Calu3 (cell line): ENCODE data around the gene C1QC. TPM values are rescaled to one million over a fixed set of nuclear protein-coding genes. Genes with fewer than 3 reads are reported as not detected.

Experiments
- BruUV-seq: library from RNA; stranded (reverse); fragments of 400-500 nt; replicated peaks from 2 replicates; lab custom pipeline; 2021; lab: Mats Ljungman, UMichigan
- CTCF ChIA-PET: fragments of 300-600 bp; sonication (Branson Sonifier 250); formaldehyde crosslinking; loops from one replicate; lab custom pipeline; 2022; ENCODE audit warnings: antibody characterized with exemption; lab: Charles Lee
- DNase-seq: peaks from one replicate; pipeline ENCODE4 v3.0.0; 2022
- H3K27ac Mint-ChIP-seq: one replicate; pipeline ENCODE4 v1.8.0; 2022; ENCODE audit warnings: mixed read lengths; ENCODE audit not compliant: unreplicated experiment
- H3K27me3 Mint-ChIP-seq: one replicate; pipeline ENCODE4 v1.8.0; 2022; ENCODE audit warnings: mixed read lengths; ENCODE audit not compliant: unreplicated experiment
- H3K36me3 Mint-ChIP-seq: one replicate; pipeline ENCODE4 v1.8.0; 2022; ENCODE audit warnings: mild to moderate bottlenecking, moderate library complexity, mixed read lengths; ENCODE audit not compliant: insufficient read depth, unreplicated experiment
- H3K4me1 Mint-ChIP-seq: one replicate; pipeline ENCODE4 v1.8.0; 2022; ENCODE audit warnings: mild to moderate bottlenecking, low read depth, mixed read lengths; ENCODE audit not compliant: unreplicated experiment
- H3K4me3 Mint-ChIP-seq: one replicate; pipeline ENCODE4 v1.8.0; 2022; ENCODE audit warnings: mild to moderate bottlenecking, low read depth, moderate library complexity, mixed read lengths; ENCODE audit not compliant: unreplicated experiment
- H3K9me3 Mint-ChIP-seq: one replicate; pipeline ENCODE4 v1.8.0; 2022; ENCODE audit warnings: low read depth, mixed read lengths; ENCODE audit not compliant: unreplicated experiment
- intact Hi-C: fragments of 100-400 bp; cut with micrococcal nuclease; formaldehyde crosslinking; loops from one replicate; pipeline ENCODE4 v1.10.0; 2022; ENCODE audit not compliant: unreplicated experiment
- total RNA-seq: library from RNA; stranded (reverse); gene quantifications from 2 replicates; pipeline ENCODE4 v1.2.3, GENCODE V29; 2022
- TF ChIP-seq, protein P1 (sequence below): fragments of 200-600 bp; IDR thresholded peaks from one replicate; pipeline ENCODE4 v1.8.0; 2022; ENCODE audit warnings: antibody characterized with exemption; ENCODE audit not compliant: unreplicated experiment

C1QC gene
- total RNA-seq, 1 experiment from 2014 or later, result not detected

DNA sequence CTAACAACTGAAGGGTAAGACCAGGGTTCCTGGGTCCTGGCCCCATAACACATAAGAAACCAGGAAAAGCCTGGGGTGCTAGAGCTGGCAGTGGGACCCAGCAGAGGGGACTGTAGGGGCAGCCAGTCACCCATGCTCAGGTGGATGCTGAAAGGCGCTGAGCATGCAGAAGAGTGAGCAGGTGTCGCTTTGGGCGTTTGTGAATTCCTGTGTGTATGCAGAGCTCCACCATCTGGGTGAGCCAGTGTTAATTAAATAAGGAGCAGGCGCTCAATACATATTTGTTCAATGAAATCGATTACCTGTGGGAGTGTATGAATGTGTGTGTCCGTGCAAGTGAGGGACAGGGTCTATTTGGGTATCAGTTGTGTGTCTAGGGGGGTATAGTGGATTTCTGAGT lies 6.5 kb upstream of the C1QC start:
- Mint-ChIP-seq H3K27me3 (peaks cover 40% of the 10 kb centered on the region), H3K27ac (no peak overlapping the region), H3K36me3 (no peaks in the 10 kb centered on the region), H3K4me1 (no peaks in the 10 kb centered on the region), H3K9me3 (no peaks in the 10 kb centered on the region), H3K4me3 (no peak overlapping the region)
- intact Hi-C loops, result no loop called here
- CTCF ChIA-PET, result interaction anchor here (0.6 kb wide), 2 partner anchors 222 to 422 kb away, joined by 3 to 4 read pairs; no protein-coding TSS in a partner anchor
- BruUV-seq, result no TSS peak
- DNase-seq, result no peak
- TF ChIP-seq, protein P1, sequence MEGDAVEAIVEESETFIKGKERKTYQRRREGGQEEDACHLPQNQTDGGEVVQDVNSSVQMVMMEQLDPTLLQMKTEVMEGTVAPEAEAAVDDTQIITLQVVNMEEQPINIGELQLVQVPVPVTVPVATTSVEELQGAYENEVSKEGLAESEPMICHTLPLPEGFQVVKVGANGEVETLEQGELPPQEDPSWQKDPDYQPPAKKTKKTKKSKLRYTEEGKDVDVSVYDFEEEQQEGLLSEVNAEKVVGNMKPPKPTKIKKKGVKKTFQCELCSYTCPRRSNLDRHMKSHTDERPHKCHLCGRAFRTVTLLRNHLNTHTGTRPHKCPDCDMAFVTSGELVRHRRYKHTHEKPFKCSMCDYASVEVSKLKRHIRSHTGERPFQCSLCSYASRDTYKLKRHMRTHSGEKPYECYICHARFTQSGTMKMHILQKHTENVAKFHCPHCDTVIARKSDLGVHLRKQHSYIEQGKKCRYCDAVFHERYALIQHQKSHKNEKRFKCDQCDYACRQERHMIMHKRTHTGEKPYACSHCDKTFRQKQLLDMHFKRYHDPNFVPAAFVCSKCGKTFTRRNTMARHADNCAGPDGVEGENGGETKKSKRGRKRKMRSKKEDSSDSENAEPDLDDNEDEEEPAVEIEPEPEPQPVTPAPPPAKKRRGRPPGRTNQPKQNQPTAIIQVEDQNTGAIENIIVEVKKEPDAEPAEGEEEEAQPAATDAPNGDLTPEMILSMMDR, result no peak

- CTCF ChIA-PET, result no interaction called here
- H3K36me3 Mint-ChIP-seq, result no peaks in the 10 kb centered on the region
- TF ChIP-seq, protein P1, result no peak
- BruUV-seq, result no TSS peak
- no peaks in the 10 kb centered on the region for H3K4me1 Mint-ChIP-seq
- no peak for DNase-seq
- H3K9me3 Mint-ChIP-seq, result no peaks in the 10 kb centered on the region
- intact Hi-C loops, result no loop called here
- H3K4me3 Mint-ChIP-seq, result no peak overlapping the region
- peaks cover 38% of the 10 kb centered on the region for H3K27me3 Mint-ChIP-seq
- H3K27ac Mint-ChIP-seq, result no peak overlapping the region
Observed at GRCh38 chr1:22637907-22638445, 5.5 kb upstream of the C1QC start.

DNA sequence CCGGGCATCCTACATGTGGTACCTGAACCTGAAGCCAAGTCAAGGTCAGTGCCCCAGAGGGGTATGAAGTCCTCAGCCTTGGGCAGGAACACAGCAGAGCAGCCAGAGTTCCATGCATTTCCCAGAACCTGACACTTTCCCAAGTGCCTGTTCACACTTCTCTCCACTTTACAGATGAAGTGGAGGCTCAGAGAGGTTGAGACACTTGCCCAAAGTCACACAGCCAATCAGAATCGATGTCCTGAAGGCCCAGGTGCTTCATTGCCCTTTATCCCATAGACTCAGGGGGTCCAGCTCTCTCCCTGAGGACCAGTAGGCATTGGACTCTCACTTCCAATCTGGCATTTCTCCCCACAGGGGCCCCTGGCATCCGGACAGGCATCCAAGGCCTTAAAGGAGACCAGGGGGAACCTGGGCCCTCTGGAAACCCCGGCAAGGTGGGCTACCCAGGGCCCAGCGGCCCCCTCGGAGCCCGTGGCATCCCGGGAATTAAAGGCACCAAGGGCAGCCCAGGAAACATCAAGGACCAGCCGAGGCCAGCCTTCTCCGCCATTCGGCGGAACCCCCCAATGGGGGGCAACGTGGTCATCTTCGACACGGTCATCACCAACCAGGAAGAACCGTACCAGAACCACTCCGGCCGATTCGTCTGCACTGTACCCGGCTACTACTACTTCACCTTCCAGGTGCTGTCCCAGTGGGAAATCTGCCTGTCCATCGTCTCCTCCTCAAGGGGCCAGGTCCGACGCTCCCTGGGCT lies 4.8 kb upstream of the C1QC start:
- Mint-ChIP-seq H3K27ac (no peak overlapping the region), H3K27me3 (peaks cover 32% of the 10 kb centered on the region), H3K4me1 (no peaks in the 10 kb centered on the region), H3K36me3 (no peaks in the 10 kb centered on the region), H3K9me3 (no peaks in the 10 kb centered on the region), H3K4me3 (no peak overlapping the region)
- TF ChIP-seq, protein P1, result no peak
- intact Hi-C loops, result no loop called here
- CTCF ChIA-PET, result no interaction called here
- no TSS peak for BruUV-seq
- DNase-seq, result no peak

DNA sequence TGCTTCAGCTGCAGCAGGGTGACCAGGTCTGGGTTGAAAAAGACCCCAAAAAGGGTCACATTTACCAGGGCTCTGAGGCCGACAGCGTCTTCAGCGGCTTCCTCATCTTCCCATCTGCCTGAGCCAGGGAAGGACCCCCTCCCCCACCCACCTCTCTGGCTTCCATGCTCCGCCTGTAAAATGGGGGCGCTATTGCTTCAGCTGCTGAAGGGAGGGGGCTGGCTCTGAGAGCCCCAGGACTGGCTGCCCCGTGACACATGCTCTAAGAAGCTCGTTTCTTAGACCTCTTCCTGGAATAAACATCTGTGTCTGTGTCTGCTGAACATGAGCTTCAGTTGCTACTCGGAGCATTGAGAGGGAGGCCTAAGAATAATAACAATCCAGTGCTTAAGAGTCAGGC lies 4.1 kb upstream of the C1QC start:
- no TSS peak for BruUV-seq
- Mint-ChIP-seq H3K27ac (no peak overlapping the region), H3K36me3 (no peaks in the 10 kb centered on the region), H3K4me3 (no peak overlapping the region), H3K4me1 (no peaks in the 10 kb centered on the region), H3K9me3 (no peaks in the 10 kb centered on the region), H3K27me3 (peaks cover 26% of the 10 kb centered on the region)
- CTCF ChIA-PET, result interaction anchor here (0.5 kb wide), 1 partner anchor 198 kb away, joined by 8 read pairs; no protein-coding TSS in a partner anchor
- no peak for DNase-seq
- TF ChIP-seq, protein P1, result no peak
- intact Hi-C loops, result no loop called here
